Esophagus (tissue), 2 donors: ENCODE data around the gene NHSL1. TPM values are rescaled to one million over a fixed set of nuclear protein-coding genes. Genes with fewer than 3 reads are reported as not detected.

ENCODE experiments used
- H3K27ac ChIP-seq, 2 donors: one replicate each; pipeline ENCODE4 v1.5.1; 2013; ENCODE audit warnings: low read depth in 2 of 2, mild to moderate bottlenecking in 2 of 2, inconsistent platforms in 1 of 2, low read length in 1 of 2, moderate library complexity in 1 of 2
- H3K27me3 ChIP-seq, 2 donors: one replicate each; pipeline ENCODE4 v1.6.1; 2013; ENCODE audit warnings: low read length in 2 of 2, control low read depth in 1 of 2, mild to moderate bottlenecking in 1 of 2; ENCODE audit not compliant: insufficient read depth in 2 of 2, control insufficient read depth in 1 of 2
- H3K36me3 ChIP-seq, 2 donors: one replicate each; pipeline ENCODE4 v1.6.1; 2013; ENCODE audit warnings: low read length in 1 of 2; ENCODE audit not compliant: control insufficient read depth in 2 of 2, insufficient read depth in 2 of 2
- H3K4me1 ChIP-seq, 2 donors: one replicate each; pipeline ENCODE4 v1.6.1; 2013; ENCODE audit warnings: low read length in 1 of 2; ENCODE audit not compliant: control insufficient read depth in 2 of 2, insufficient read depth in 2 of 2
- H3K4me3 ChIP-seq, 2 donors: one replicate each; pipeline ENCODE4 v1.5.1; 2013; ENCODE audit warnings: low read length in 2 of 2, mild to moderate bottlenecking in 2 of 2, low read depth in 1 of 2, moderate library complexity in 1 of 2
- H3K9me3 ChIP-seq, 2 donors: one replicate each; pipeline ENCODE4 v1.6.1; 2013; ENCODE audit warnings: mild to moderate bottlenecking in 2 of 2, low read depth in 1 of 2, low read length in 1 of 2, moderate library complexity in 1 of 2; ENCODE audit not compliant: control insufficient read depth in 2 of 2, insufficient read depth in 1 of 2
- WGBS, 2 donors: extraction: QIAGEN DNeasy Blood & Tissue Kit; methylation state at CpG; one replicate each; pipeline ENCODE4 v1.1.7; 2013; 5-methylcytosine and 5-hydroxymethylcytosine counted together
- polyA plus RNA-seq, 2 donors: library from polyadenylated mRNA; stranded (reverse); fragments of 200-250 nt; gene quantifications; one replicate each; pipeline ENCODE4 v1.2.3, GENCODE V29; 2013
- donor health status: healthy with polysubstance abuse.
- donor health status: Bipolar disorder and iron deficiency.

Gene NHSL1
- polyA plus RNA-seq, 2 donors: 6.5 to 12.9 TPM

GRCh38 chr6:138526822-138527235 lies 27.5 kb upstream of the NHSL1 start:
- WGBS, 2 donors: 43 to 44% methylated on average over 11 of the region's 11 CpGs
- Histone ChIP-seq H3K4me1 (no peaks in the 10 kb centered on the region), H3K9me3 (no peaks in the 10 kb centered on the region), H3K4me3 (no peak overlapping the region), H3K27me3 (no peaks in the 10 kb centered on the region), H3K36me3 (no peaks in the 10 kb centered on the region), H3K27ac (no peak overlapping the region)

GRCh38 chr6:138525355-138525754 lies 26.1 kb upstream of the NHSL1 start:
- Histone ChIP-seq H3K4me3 (no peak overlapping the region), H3K9me3 (no peaks in the 10 kb centered on the region), H3K4me1 (no peaks in the 10 kb centered on the region), H3K36me3 (no peaks in the 10 kb centered on the region), H3K27ac (no peak overlapping the region), H3K27me3 (no peaks in the 10 kb centered on the region)
- 89 to 94% methylated on average over 4 of the region's 4 CpGs for WGBS, 2 donors

GRCh38 chr6:138524526-138524925 lies 25.2 kb upstream of the NHSL1 start:
- Histone ChIP-seq H3K4me3 (no peak overlapping the region), H3K36me3 (no peaks in the 10 kb centered on the region), H3K9me3 (no peaks in the 10 kb centered on the region), H3K27ac (no peak overlapping the region), H3K27me3 (no peaks in the 10 kb centered on the region), H3K4me1 (no peaks in the 10 kb centered on the region)
- 43 to 49% methylated on average over 2 of the region's 2 CpGs for WGBS, 2 donors

GRCh38 chr6:138523347-138524210 lies 24.3 kb upstream of the NHSL1 start:
- no peaks in the 10 kb centered on the region for H3K9me3 ChIP-seq
- no peaks in the 10 kb centered on the region for H3K4me1 ChIP-seq
- H3K36me3 ChIP-seq: no peaks in the 10 kb centered on the region
- H3K27ac ChIP-seq: no peak overlapping the region
- no peaks in the 10 kb centered on the region for H3K27me3 ChIP-seq
- 64 to 80% methylated on average over 7 of the region's 7 CpGs for WGBS, 2 donors
- H3K4me3 ChIP-seq: no peak overlapping the region

- H3K9me3 ChIP-seq: peaks cover 0 to 3% of the 10 kb centered on the region in 2 donors
- H3K27ac ChIP-seq: no peak overlapping the region
- no peaks in the 10 kb centered on the region for H3K36me3 ChIP-seq
- 79 to 88% methylated on average over 4 of the region's 4 CpGs for WGBS, 2 donors
- no peaks in the 10 kb centered on the region for H3K27me3 ChIP-seq
- H3K4me1 ChIP-seq: no peaks in the 10 kb centered on the region
- no peak overlapping the region for H3K4me3 ChIP-seq
Observed at GRCh38 chr6:138522611-138523010, 23.3 kb upstream of the NHSL1 start.

GRCh38 chr6:138521790-138522189 lies 22.5 kb upstream of the NHSL1 start:
- no peaks in the 10 kb centered on the region for H3K27me3 ChIP-seq
- no peak overlapping the region for H3K4me3 ChIP-seq
- H3K27ac ChIP-seq: no peak overlapping the region
- no peaks in the 10 kb centered on the region for H3K36me3 ChIP-seq
- WGBS, 2 donors: 67 to 76% methylated on average over 5 of the region's 5 CpGs
- peaks cover 0 to 4% of the 10 kb centered on the region in 2 donors for H3K9me3 ChIP-seq
- H3K4me1 ChIP-seq: no peaks in the 10 kb centered on the region

- H3K27me3 ChIP-seq: no peaks in the 10 kb centered on the region
- H3K9me3 ChIP-seq: peaks cover 0 to 4% of the 10 kb centered on the region in 2 donors
- no peaks in the 10 kb centered on the region for H3K36me3 ChIP-seq
- H3K4me1 ChIP-seq: no peaks in the 10 kb centered on the region
- WGBS, 2 donors: 46% methylated on average over 3 of the region's 3 CpGs
- H3K4me3 ChIP-seq: no peak overlapping the region
- H3K27ac ChIP-seq: no peak overlapping the region
Observed at GRCh38 chr6:138520463-138520862, 21.2 kb upstream of the NHSL1 start.

- peaks cover 0 to 4% of the 10 kb centered on the region in 2 donors for H3K9me3 ChIP-seq
- H3K27me3 ChIP-seq: no peaks in the 10 kb centered on the region
- no peaks in the 10 kb centered on the region for H3K4me1 ChIP-seq
- no peaks in the 10 kb centered on the region for H3K36me3 ChIP-seq
- no peak overlapping the region for H3K4me3 ChIP-seq
- no peak overlapping the region for H3K27ac ChIP-seq
Observed at GRCh38 chr6:138518054-138518453, 18.8 kb upstream of the NHSL1 start.

- H3K27ac ChIP-seq: no peak overlapping the region
- H3K36me3 ChIP-seq: no peaks in the 10 kb centered on the region
- no peak overlapping the region for H3K4me3 ChIP-seq
- no peaks in the 10 kb centered on the region for H3K27me3 ChIP-seq
- H3K9me3 ChIP-seq: peaks cover 0 to 4% of the 10 kb centered on the region in 2 donors
- no peaks in the 10 kb centered on the region for H3K4me1 ChIP-seq
- WGBS, 2 donors: 96% methylated on average over 3 of the region's 3 CpGs
Observed at GRCh38 chr6:138517635-138518034, 18.3 kb upstream of the NHSL1 start.

GRCh38 chr6:138515657-138516248 lies 16.5 kb upstream of the NHSL1 start:
- 93% methylated on average over 12 of the region's 12 CpGs for whole genome bisulfite sequencing, 2 donors
- no peak overlapping the region for H3K4me3 ChIP-seq

More at GRCh38 chr6:138515657-138516248, 16.5 kb upstream of the NHSL1 start:
- no peaks in the 10 kb centered on the region for H3K36me3 ChIP-seq
- no peaks in the 10 kb centered on the region for H3K4me1 ChIP-seq
- H3K27me3 ChIP-seq: no peaks in the 10 kb centered on the region
- peaks cover 0 to 4% of the 10 kb centered on the region in 2 donors for H3K9me3 ChIP-seq
- H3K27ac ChIP-seq: no peak overlapping the region
